NCI-H526 (cell line): ENCODE data around the gene GATA3.
A peak's percentile ranks its signal among the peaks of the same experiment; 100 is the strongest.
"Not testable (repeated sequence)": the region's sequence is repeated elsewhere in the genome, so short reads cannot be mapped to it uniquely, and the experiment has no call there.

Experiments
- DNase-seq, 2 experiments: peaks; one replicate each; lab custom pipeline; 2025; lab: John Stamatoyannopoulos, UW

GATA3 gene

GRCh38 chr10:8054494-8055407 is at the start of gene GATA3:
Gene GATA3, plus strand, starts transcription at chr10:8054688. Its CDS starts 968 bp downstream, at chr10:8055656.
- peak in 1 of 2 experiments; percentile 43 for DNase-seq

DNA sequence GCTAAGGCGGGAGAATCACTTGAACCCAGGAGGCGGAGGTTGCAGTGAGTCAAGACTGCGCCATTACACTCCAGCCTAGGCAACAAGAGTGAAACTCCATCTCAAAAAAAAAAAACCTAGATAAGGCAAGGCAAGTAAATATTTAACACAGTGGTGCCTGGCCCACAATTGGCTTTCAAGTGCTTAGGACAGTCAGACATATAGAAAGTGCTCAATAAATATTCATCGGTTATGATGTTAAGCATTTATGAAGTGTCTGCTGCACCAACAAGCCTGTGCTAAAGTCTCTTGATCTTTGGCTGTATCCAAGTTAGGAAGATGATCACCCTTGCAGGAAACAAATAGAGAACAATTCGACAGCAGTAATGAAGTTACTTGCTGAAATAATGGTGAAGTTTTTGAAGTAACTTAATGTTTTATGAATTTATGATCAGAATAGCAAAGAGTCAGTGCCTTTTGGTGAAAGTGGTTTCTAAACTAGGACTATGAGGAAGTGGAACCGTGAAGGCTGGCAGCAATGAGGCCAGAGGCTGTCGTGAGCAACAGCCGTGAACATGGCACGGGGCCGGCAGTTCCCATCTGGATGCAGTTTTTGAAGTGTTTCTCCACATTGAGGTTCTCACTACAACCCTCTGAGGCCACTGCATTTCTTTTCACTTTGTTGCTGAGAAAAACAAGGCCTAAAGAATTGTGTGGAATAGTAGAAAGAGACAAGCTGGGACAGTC is 48.1 kb upstream of the GATA3 start:
- DNase-seq, result no peak

GRCh38 chr10:8009031-8009430 is 45.5 kb upstream of the GATA3 start:
- no peak for DNase-seq

- DNase-seq, result no peak
Measured at GRCh38 chr10:8013006-8013405, 41.5 kb upstream of the GATA3 start.

GRCh38 chr10:8013619-8014018 is 40.9 kb upstream of the GATA3 start:
- DNase-seq, result no peak

GRCh38 chr10:8014649-8015048 is 39.8 kb upstream of the GATA3 start:
- no peak for DNase-seq

DNA sequence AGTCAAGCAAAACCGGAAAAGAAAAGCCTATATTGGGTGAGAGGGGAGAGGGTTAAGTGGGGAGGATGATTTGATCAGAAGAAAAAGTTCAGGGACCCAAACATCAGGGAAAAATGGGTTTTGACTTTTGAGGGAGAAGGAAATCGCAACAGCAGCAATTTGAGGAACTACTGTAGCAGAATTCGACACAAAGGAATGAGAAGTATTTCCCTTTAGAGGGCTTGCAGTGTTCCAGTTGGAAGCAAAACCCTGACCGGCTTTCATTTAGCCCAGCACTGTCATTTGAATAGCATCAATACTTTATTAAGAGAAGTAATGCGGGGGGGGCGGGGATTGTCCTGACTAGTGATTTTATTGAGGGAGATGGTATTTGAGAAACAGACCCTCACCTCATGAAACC is 37.2 kb upstream of the GATA3 start:
- no peak for DNase-seq

DNA sequence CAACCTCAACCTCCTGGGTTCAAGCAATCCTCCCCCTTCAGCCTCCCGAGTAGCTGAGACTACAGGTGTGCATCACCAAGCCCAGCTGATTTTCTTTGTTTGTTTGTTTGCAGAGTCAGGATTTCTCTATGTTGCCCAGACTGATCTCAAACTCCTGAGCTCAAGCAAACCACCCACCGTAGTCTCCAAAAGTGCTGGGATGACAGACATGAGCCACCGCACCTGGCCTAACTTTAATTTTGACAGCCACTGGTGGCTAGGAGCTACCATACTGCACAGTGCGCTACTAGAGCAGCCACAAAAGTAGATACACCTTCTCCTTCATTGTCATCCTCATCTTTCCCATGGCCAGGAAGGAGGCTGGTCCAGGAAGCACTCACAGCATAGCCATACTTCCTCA is 31.2 kb upstream of the GATA3 start:
- DNase-seq, result no peak

DNA sequence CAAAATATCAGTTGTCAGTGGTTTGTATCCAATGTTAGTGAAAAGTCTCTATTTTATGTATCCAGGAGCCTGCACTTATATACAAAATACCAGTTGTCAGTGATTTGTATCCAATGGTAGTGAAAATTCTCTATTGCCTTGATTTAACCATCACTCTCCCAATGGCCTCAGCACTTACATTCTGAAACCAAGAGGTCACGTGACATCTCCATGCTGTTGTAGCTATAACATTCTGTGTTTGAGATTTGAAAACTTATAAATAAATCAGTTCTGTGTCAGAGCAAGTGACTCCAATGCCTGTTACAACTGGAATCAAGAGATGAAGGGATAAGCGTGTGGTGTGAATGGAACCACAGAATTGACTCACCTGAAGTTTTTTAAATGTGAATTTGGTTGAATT is 30.6 kb upstream of the GATA3 start:
- no peak for DNase-seq

GRCh38 chr10:8026349-8027259 is 27.9 kb upstream of the GATA3 start:
- DNase-seq, result no peak

GRCh38 chr10:8031211-8031610 is 23.3 kb upstream of the GATA3 start:
- DNase-seq, result not testable (repeated sequence)

GRCh38 chr10:8032558-8032957 is 21.9 kb upstream of the GATA3 start:
- no peak for DNase-seq

GRCh38 chr10:8033812-8034465 is 20.5 kb upstream of the GATA3 start:
- DNase-seq, result peak in 1 of 2 experiments; percentile 18

GRCh38 chr10:8034466-8035005 is 20.0 kb upstream of the GATA3 start:
- peak in 1 of 2 experiments; percentile 50 for DNase-seq

DNA sequence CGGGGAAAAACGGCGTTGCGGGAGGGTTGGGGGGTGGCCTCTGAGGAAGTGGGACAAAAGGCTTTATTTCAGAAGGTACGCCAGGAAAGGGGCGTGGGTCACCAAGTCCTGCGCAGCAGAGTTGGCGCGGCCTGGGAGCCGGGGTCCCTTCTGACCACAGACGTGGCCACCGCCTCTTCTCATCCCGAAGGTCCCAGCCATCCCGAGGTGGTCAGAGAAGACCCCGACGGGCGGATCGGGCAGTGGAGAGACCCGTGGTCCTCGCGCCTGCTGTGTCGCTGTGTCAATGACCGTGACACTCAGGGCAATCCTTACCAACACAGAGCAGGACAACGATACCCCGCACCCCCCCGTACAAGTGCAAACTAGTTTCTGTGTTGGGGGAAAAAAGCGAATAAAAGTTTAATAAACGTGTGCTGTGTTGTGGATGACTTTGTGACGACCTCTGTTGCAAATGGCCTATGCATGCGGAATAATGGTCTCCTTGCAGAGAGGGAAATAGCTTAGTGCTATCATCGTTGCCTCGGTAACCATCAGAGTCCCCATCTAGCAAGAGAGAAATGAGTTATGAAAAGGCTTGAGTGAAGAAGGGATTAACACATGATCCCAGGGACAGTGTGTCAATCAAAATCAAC is 19.4 kb upstream of the GATA3 start:
- peak in 1 of 2 experiments; percentile 14 for DNase-seq

DNA sequence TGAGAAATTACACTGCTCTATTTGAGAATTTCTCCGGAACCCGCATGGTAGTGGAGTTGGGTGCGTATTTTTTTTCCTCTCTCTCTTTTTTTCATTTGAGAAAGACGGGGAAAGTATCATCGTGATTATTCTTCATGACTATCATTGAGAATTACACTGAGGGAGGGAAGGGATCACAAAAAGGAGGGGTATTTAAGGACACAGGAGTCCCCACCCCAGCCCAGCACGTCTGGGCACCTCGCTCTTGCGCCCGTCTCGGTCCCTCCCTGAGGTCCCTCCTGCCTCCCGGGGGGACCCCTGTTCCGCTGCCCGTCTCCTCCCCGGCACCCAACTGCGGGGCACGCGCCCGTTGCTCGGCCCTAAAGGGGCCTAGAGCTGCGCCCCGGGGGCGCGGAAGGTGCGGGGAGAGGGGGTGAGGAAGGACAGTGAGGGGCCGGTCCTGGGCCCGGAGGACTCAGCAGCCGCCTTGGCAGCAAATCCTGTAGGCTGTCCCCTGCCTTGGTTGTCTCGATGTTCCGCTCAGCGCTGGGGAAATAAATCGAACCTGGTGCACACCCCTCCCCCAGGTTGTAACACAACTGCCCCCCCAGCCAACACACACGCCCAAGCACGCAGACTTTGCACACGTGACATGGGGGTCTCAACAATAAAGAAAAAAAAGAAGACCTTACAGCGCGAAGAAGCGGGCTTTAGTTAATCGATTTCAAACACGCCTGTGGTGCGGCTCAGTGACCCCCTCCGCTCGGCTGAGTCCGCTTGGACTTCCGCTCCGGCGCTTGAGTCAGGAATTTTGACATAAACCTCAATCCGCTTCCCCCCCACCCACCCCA is 18.6 kb upstream of the GATA3 start:
- DNase-seq, result no peak

- DNase-seq, result no peak
Measured at GRCh38 chr10:8036506-8037198, 17.8 kb upstream of the GATA3 start.

DNA sequence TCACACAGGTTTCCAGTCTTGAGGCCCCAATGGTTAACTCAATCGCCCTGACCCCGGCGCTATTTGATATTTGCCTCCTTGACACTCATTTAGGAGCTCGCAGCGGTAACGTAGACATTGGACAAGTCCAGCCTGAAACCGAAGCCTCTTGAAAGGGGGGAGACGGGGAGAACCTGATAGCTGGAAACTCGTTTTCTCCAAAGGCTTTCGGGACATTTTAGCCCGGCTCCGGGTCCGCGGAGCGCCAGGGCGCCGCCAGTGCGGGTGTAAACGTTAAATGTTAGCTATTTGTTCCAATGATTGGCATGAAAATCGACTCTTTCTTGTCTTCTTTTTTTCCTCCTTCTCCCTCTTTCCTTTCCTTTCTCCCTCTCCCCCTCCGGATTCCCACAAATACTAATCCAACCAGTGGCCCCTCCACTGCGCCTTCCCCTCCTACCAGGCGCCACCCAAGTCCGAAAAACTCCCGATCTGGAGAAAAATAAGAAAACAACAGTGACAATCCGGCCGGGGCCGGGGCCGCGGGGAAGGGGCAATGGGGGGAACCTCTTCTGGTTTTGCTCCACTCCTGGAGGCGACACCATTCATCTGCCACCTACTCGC is 17.2 kb upstream of the GATA3 start:
- DNase-seq, result peak in 1 of 2 experiments; percentile 10
